Mucosa of stomach (tissue), 1 donor: ENCODE data around the gene MAPK8IP1.

Source experiments
- H3K27me3 ChIP-seq: one replicate; pipeline ENCODE4 v1.7.0; 2013; ENCODE audit warnings: mild to moderate bottlenecking, low read length; ENCODE audit not compliant: control insufficient read depth, insufficient read depth
- H3K36me3 ChIP-seq: one replicate; pipeline ENCODE4 v1.7.0; 2013; ENCODE audit warnings: low read length; ENCODE audit not compliant: control insufficient read depth, insufficient read depth
- H3K4me1 ChIP-seq: one replicate; pipeline ENCODE4 v1.7.0; 2013; ENCODE audit warnings: mild to moderate bottlenecking, low read length; ENCODE audit not compliant: control insufficient read depth, insufficient read depth
- H3K4me3 ChIP-seq: one replicate; pipeline ENCODE4 v1.7.0; 2013; ENCODE audit warnings: low read length
- H3K9ac ChIP-seq: one replicate; pipeline ENCODE4 v1.7.0; 2013; ENCODE audit warnings: mild to moderate bottlenecking, low read length, moderate library complexity
- H3K9me3 ChIP-seq: one replicate; pipeline ENCODE4 v1.7.0; 2013; ENCODE audit warnings: mild to moderate bottlenecking, low read length, moderate library complexity; ENCODE audit not compliant: control insufficient read depth
- donor health status: Pancreatic carcinoma.

The MAPK8IP1 gene

DNA sequence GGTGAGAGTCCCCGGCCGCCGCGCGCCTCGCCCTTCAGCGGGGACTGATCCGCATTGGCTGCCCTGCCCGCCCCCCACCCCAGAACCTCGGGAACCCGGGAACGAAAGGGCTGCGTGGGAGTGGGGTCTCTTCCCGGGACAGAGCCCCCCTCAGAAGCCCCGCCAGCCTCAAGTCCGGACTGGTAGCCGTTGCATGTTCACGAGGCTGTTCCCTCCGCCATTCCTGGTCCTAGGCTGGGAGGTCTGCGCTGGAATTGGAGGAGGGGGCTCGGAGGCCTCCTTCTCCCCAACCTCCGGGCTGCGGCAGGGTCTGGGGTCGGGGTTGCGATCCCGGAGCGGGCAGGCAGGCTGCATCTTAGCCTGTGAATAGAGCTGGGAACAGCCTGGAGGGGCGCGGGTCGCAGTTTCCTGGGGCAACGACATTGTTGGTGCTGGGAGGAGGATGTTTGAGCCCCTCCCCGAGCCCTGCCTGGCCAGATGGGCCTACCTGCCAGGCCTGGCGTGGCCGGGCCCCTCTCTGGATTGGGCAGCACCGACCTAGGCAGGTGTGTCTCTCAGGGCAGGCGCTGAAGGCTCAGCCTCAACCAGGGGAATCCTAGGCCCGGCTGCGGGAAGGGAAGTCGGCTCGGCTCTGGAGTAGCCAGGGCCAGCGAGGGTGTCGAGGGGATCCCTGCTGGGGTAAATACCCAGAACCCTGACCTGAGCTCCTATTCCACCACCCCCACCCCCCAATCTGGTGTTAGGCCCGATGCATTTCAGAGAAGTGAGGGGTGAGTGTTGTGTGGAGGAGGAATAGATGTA is 670 bp downstream of the MAPK8IP1 start:
- peak overlapping the region; percentile 43 for H3K9ac ChIP-seq
- H3K4me3 ChIP-seq = no peak overlapping the region
- H3K4me1 ChIP-seq = peaks cover 4% of the 10 kb centered on the region

DNA sequence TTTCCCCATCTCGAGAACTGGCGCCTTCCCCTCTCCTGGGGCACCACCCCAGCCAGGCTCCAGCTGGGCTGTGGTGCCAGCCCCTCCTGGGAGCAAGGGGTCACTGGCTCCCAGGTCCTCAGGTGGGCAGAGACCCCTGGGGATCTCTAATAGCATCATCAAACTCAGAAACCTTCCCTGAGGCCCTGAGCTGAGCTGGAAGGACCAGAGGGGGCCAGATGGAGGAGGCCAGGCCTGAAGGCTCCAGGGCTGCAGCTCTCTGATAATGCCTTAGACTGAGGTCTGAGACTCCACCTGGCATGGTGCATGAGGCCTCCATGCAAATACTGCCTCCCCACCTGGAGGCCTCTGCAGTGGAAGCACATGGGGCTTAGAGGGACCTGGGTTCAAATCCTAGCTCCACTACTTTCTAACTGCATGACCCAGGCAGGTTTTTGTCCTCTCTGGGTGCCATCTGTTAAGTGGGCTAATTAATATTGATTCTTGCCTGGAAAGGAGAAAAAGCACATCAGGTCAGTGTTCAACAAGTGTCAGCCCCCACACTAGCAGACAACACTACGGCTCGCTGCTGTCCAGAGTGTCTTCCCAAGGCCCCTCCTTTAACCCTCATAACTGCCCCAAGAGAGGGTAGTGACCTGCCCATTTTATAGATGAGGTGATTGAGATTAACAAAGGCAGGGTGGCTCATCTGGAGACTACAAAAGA is 1.5 kb downstream of the MAPK8IP1 start:
- H3K9me3 ChIP-seq = no peaks in the 10 kb centered on the region
- no peaks in the 10 kb centered on the region for H3K27me3 ChIP-seq
- H3K36me3 ChIP-seq = no peaks in the 10 kb centered on the region
- no peak overlapping the region for H3K4me3 ChIP-seq
- no peak overlapping the region for H3K9ac ChIP-seq
- peaks cover 4% of the 10 kb centered on the region for H3K4me1 ChIP-seq

More for the DNA sequence above, 670 bp downstream of the MAPK8IP1 start:
- Histone ChIP-seq H3K27me3 (no peaks in the 10 kb centered on the region), H3K9me3 (no peaks in the 10 kb centered on the region), H3K36me3 (peaks cover 2% of the 10 kb centered on the region)

DNA sequence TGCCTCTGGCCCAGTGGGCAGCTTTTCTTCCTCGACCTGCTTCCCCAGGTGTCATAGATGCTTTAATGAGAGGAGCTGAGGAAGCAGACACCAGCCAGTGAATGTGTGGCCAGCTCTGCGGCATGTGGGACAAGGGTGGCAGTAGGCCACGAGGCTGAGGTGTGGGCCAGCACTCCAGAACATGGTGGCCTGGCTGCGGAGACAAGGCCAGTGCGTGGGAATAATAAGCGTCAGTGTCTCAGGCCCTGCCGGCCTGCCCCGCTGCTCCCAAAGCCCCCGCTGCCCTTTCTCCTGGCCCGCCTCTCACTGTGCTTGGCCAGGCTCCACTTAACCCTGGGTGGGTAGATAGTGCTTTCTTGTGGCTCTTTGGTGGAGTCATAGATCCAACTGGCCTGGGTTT is 2.1 kb downstream of the MAPK8IP1 start:
- no peaks in the 10 kb centered on the region for H3K9me3 ChIP-seq
- H3K4me3 ChIP-seq = no peak overlapping the region
- H3K27me3 ChIP-seq = no peaks in the 10 kb centered on the region
- H3K36me3 ChIP-seq = no peaks in the 10 kb centered on the region
- H3K9ac ChIP-seq = no peak overlapping the region
- peaks cover 4% of the 10 kb centered on the region for H3K4me1 ChIP-seq

DNA sequence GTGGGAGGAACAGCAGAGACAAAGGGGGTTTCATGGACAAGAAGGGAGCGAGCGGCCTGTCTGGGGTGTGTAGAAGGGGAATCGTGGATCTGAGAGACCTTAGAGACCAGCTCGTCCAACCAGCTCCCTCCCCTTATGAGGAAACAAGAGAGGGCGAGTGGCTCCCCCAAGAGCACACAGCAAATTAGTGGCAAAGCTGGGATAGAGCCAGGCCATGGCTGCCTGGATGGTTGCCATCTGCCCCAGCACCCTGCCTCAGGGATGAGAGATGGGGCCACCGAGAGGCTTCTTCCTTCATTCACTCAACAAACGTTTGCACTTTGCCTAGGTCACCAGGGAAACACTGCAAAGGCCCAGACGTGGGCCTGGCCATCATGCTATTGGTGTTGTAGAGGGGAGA is 4.1 kb downstream of the MAPK8IP1 start:
- H3K4me1 ChIP-seq = peaks cover 4% of the 10 kb centered on the region
- H3K4me3 ChIP-seq = no peak overlapping the region
- H3K36me3 ChIP-seq = no peaks in the 10 kb centered on the region
- no peak overlapping the region for H3K9ac ChIP-seq
- no peaks in the 10 kb centered on the region for H3K9me3 ChIP-seq
- H3K27me3 ChIP-seq = peaks cover 4% of the 10 kb centered on the region

DNA sequence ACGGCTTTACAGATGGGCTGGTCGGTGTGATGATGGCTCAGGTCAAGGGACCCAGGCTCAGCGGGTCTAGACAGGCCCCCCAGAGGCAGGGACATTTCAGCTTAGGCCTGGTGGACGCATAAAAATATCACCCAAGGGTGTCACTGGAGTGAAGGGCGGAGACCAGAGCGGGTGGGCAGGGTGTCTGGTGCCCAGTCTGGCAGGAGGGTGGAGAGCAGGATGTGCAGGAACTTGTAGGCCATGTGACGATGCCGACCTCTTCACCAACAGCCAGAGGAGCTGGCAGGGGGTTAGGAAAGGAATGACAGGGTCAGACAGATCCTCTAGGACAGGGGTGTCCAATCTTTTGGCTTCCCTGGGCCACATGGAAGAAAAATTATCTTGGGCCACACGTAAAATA is 4.5 kb downstream of the MAPK8IP1 start:
- no peaks in the 10 kb centered on the region for H3K9me3 ChIP-seq
- H3K4me3 ChIP-seq = no peak overlapping the region
- peaks cover 3% of the 10 kb centered on the region for H3K4me1 ChIP-seq
- no peak overlapping the region for H3K9ac ChIP-seq
- H3K27me3 ChIP-seq = peaks cover 4% of the 10 kb centered on the region
- H3K36me3 ChIP-seq = no peaks in the 10 kb centered on the region

DNA sequence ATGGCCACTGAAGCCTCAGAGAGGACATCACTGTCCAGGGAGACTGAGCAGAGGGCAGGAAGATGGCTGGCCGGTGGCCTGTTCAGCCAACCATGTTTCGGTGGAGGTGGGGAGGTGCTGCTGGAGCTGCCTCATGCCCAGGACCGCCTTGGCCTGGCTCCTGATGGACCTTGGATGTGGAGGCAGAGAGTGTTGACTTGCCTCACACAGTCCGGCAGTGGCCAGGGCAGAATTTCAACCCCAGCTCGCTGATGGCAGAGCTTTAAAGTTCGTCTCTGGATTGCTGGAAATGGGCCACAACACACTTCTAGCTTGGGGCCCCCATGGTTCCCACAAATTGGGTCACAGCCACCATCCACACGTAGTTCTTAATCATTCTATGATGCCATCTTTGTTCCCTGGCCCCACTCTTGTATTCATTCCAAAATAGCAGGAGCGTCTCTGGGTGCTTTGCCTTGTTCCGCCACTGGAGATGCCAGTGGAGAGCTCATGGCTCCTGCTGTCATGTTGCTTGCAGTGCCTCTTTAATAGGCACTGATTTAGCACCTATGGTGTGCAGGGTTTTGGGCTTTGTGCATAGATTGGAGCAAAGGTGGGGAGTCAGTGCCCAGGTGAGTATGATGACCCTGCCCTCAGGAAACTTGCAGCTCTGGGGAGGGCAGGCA is 5.6 kb downstream of the MAPK8IP1 start:
- no peak overlapping the region for H3K4me3 ChIP-seq
- peaks cover 8% of the 10 kb centered on the region for H3K27me3 ChIP-seq
- H3K36me3 ChIP-seq = no peaks in the 10 kb centered on the region
- H3K9me3 ChIP-seq = no peaks in the 10 kb centered on the region
- no peak overlapping the region for H3K9ac ChIP-seq
- H3K4me1 ChIP-seq = no peaks in the 10 kb centered on the region

DNA sequence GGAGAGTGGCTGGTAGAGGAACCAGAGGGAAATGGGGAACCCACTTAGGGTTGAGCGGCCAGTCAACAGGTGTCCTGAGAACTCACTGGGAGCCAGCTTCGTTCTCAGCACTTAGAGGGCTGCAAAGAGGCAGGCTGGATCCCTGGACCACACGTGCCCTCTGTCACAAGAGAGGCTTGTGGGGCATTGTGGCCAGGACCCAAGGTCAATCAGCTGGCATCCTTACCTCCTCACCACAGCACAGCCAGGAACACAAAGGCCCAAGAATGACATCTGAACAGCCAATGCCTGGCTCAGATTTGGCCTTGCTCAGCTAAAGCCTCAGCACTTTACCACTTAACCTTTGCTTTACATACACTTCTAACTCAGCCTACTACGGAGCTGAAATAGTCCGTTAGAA is 7.4 kb downstream of the MAPK8IP1 start:
- Histone ChIP-seq H3K9me3 (no peaks in the 10 kb centered on the region), H3K9ac (no peak overlapping the region), H3K27me3 (peaks cover 18% of the 10 kb centered on the region)

DNA sequence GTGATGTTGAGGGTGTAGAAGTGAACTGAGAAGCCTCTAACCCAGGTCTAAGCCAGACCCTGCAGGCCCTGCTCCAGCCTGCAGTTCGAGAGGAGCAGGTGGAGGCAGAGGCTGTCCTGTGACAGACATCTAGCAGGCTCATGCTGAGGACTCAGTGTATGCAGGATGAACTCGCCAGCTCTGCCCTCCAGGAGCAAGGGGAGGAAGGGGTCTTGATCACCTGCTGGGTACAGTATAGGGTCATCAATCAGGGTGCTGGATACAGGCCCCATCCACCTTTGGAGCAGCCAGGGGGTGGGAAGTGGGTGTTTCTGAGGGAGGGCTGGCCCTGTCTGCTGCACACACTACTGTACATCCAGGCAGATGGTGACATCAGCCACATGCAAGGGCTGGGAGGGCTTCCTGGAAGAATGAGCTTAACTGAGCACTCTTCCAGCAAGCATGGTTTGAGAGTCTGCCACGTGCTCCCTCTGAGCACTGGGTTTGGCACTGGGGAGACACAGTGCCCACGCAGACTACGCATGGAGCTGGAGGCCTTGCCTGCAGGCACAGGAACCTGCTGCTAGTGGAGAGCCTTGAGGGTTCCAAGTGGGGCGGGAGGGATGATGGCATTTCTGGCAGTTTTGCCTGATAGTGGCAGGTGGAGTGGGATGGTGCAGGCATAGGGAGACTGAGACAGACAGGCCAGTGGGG is 9.2 kb downstream of the MAPK8IP1 start:
- no peaks in the 10 kb centered on the region for H3K36me3 ChIP-seq
- H3K4me3 ChIP-seq = no peak overlapping the region
- no peaks in the 10 kb centered on the region for H3K9me3 ChIP-seq
- peaks cover 27% of the 10 kb centered on the region for H3K27me3 ChIP-seq
- H3K4me1 ChIP-seq = peaks cover 10% of the 10 kb centered on the region
- H3K9ac ChIP-seq = no peak overlapping the region

More for the DNA sequence above, 7.4 kb downstream of the MAPK8IP1 start:
- Histone ChIP-seq H3K4me1 (no peaks in the 10 kb centered on the region), H3K36me3 (no peaks in the 10 kb centered on the region), H3K4me3 (no peak overlapping the region)

DNA sequence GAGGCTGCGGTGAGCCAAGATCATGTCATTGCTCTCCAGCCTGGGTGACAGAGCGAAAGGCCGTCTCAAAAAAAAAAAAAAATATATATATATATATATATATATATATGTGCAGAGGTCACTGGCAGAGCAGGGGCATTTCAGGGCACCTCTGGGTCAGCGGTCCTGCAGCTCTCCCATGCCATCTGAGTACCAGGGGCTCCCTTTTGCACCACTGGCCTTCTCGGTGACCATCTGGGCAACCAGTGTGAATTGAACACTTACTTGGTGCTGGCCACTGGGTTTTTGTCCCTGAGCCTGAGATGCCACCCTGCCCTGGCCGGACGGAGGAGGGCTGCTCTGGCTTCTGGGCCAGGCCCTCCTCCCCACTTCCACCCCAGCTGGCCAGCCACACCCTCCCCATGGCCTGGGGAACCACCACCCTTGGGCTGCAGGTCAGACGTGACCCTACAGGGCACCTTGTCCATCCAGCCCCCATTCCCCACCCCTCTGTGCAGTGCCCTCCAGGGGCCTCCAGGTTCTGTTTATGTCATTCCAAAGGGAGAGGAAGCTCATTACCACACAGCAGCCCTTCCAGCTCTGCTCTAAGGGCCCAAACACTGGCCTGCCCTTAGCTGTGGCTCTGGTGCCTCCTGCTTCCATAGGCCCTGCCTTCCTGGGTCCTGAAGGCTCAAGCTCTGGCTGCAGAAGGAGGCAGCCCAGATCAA is 10.3 kb downstream of the MAPK8IP1 start:
- Histone ChIP-seq H3K9me3 (no peaks in the 10 kb centered on the region), H3K27me3 (peaks cover 31% of the 10 kb centered on the region), H3K4me1 (peaks cover 10% of the 10 kb centered on the region), H3K9ac (peak overlapping the region; percentile 15), H3K36me3 (no peaks in the 10 kb centered on the region), H3K4me3 (no peak overlapping the region)

DNA sequence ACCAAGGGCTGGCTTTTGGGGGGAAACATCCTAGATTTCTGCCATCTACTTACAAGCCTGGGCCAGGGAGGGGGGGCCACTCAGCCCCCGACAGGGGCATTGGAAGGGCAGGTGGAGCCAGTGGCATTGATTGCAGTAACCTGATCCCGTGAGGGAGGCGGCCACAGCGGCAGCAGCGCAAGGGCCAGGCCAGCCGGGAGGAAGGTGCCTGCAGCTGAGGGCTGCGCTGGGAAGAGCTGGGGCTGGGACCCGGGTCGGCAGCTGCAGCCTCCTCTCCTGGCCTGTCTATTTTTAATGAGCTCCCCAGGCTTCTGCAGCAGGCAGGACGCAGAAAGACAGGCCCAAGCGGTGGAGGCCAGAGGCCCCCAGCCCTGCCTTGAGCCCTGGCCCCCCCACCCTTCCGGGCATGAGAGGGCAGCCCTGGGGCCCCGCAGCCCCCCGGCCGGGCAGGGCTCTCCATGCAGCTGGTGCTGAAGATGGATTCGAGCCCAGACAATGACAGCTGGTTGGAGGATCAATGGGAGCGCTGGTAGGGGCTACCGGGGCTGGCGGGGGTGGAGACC is 11.1 kb downstream of the MAPK8IP1 start:
- Histone ChIP-seq H3K4me1 (peaks cover 10% of the 10 kb centered on the region), H3K27me3 (peaks cover 38% of the 10 kb centered on the region), H3K4me3 (no peak overlapping the region), H3K9me3 (no peaks in the 10 kb centered on the region), H3K36me3 (no peaks in the 10 kb centered on the region), H3K9ac (peak overlapping the region; percentile 15)

DNA sequence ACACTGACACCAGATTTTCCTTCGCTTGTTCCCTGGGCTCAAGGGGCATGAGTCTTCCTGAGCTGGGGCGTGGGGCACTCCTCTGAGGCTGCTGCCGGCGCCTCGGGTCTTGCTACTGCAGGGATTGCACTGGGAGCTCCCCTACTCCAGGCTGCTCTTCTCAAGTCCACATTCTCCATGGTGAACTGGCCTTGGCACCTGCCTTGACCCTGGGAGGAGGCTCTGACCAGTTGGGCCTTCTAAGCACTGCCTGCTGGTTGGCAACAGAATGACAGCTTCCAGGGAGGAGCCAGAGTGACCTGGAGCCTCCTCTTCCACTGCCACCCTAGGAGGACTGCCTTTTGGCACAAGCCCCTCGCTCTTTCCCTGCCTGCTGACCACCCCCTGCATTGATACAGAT is 12.1 kb downstream of the MAPK8IP1 start:
- H3K9me3 ChIP-seq = no peaks in the 10 kb centered on the region
- H3K9ac ChIP-seq = no peak overlapping the region
- H3K36me3 ChIP-seq = no peaks in the 10 kb centered on the region
- peaks cover 38% of the 10 kb centered on the region for H3K27me3 ChIP-seq
- no peak overlapping the region for H3K4me3 ChIP-seq
- H3K4me1 ChIP-seq = peaks cover 10% of the 10 kb centered on the region
